OCI-LY1 (cell line): ENCODE results near the gene ZNF319.

ENCODE experiments used
- H2AFZ ChIP-seq: fragments of 200-600 bp; sonication (generic), shearing (Covaris generic); 2 replicates; pipeline ENCODE4 v1.6.0; 2014; ENCODE audit warnings: antibody characterized with exemption, mild to moderate bottlenecking, low read length
- H3F3A ChIP-seq: fragments of 200-600 bp; sonication (generic), shearing (Covaris generic); 2 replicates; pipeline ENCODE4 v1.6.0; 2014; ENCODE audit warnings: mild to moderate bottlenecking, antibody characterized with exemption, low read length, moderate library complexity; ENCODE audit not compliant: insufficient read depth
- H3K27ac ChIP-seq: fragments of 200-600 bp; sonication (generic); 2 replicates; pipeline ENCODE4 v1.5.1; 2014; ENCODE audit warnings: low read length, mixed run types, mild to moderate bottlenecking, low read depth; ENCODE audit not compliant: poor library complexity, severe bottlenecking
- H3K27me3 ChIP-seq: fragments of 200-600 bp; sonication (generic); 2 replicates; pipeline ENCODE4 v1.6.0; 2014; ENCODE audit warnings: antibody characterized with exemption, mild to moderate bottlenecking, low read length, moderate library complexity; ENCODE audit not compliant: insufficient read depth
- H3K36me3 ChIP-seq: fragments of 200-600 bp; sonication (generic); 2 replicates; pipeline ENCODE4 v1.6.1; 2014; ENCODE audit warnings: mild to moderate bottlenecking, antibody characterized with exemption, low read length, moderate library complexity, mixed read lengths; ENCODE audit not compliant: insufficient read depth
- H3K4me1 ChIP-seq: fragments of 200-600 bp; sonication (generic); 2 replicates; pipeline ENCODE4 v1.5.1; 2014; ENCODE audit warnings: mild to moderate bottlenecking, low read length, moderate library complexity; ENCODE audit not compliant: insufficient read depth, severe bottlenecking
- H3K4me2 ChIP-seq: fragments of 200-600 bp; sonication (generic), shearing (Covaris generic); 2 replicates; pipeline ENCODE4 v1.6.1; 2014; ENCODE audit warnings: low read length
- H3K4me3 ChIP-seq: fragments of 200-600 bp; sonication (generic); 2 replicates; pipeline ENCODE4 v1.5.1; 2014; ENCODE audit warnings: low read length, low read depth, mild to moderate bottlenecking, mixed read lengths; ENCODE audit not compliant: poor library complexity, severe bottlenecking
- H3K79me2 ChIP-seq: fragments of 200-600 bp; shearing (Covaris generic); 2 replicates; pipeline ENCODE4 v1.6.1; 2016; ENCODE audit warnings: mixed run types, low read length, mixed read lengths; ENCODE audit not compliant: insufficient read depth
- H3K9ac ChIP-seq: fragments of 200-600 bp; sonication (generic), shearing (Covaris generic); 2 replicates; pipeline ENCODE4 v1.6.1; 2014; ENCODE audit warnings: mild to moderate bottlenecking, low read length, mixed read lengths
- H3K9me2 ChIP-seq: fragments of 200-600 bp; sonication (generic), shearing (Covaris generic); 2 replicates; pipeline ENCODE4 v1.6.1; 2014; ENCODE audit warnings: low read depth, mild to moderate bottlenecking, low read length, mixed read lengths
- H3K9me3 ChIP-seq: fragments of 200-600 bp; shearing (Covaris generic); 2 replicates; pipeline ENCODE4 v1.6.1; 2014; ENCODE audit warnings: low read length, mixed read lengths
- H4K20me1 ChIP-seq: fragments of 200-600 bp; sonication (generic), shearing (Covaris generic); 2 replicates; pipeline ENCODE4 v1.6.0; 2016; ENCODE audit warnings: mild to moderate bottlenecking, low read length; ENCODE audit not compliant: insufficient read depth
- CTCF ChIP-seq: fragments of 200-600 bp; sonication (generic), shearing (Covaris generic); IDR thresholded peaks from 2 replicates; pipeline ENCODE4 v1.5.1; 2017; ENCODE audit warnings: mild to moderate bottlenecking, antibody characterized with exemption, low read length, moderate library complexity, mixed read lengths
- EZH2 ChIP-seq: fragments of 200-600 bp; sonication (generic), shearing (Covaris generic); IDR thresholded peaks from 2 replicates; pipeline ENCODE4 v1.8.0; 2017; ENCODE audit warnings: borderline replicate concordance, mixed run types, mild to moderate bottlenecking, antibody characterized with exemption, low read length, moderate library complexity, mixed read lengths

The ZNF319 gene

GRCh38 chr16:58025351-58026138 is 25.1 kb upstream of the ZNF319 start, which contains the start of gene MMP15:
Gene MMP15, plus strand, starts transcription at chr16:58025754. Its CDS starts 597 bp downstream, at chr16:58026351.
- Histone ChIP-seq H3F3A (no peaks in the 10 kb centered on the region), H3K27me3 (no peaks in the 10 kb centered on the region), H3K9ac (peak within 1 kb of the TSS; percentile 45; the same call in 1 of the 2 replicates), H2AFZ (peak within 1 kb of the TSS; percentile 92; the same call in 1 of the 2 replicates), H3K4me3 (peak within 1 kb of the TSS; percentile 74), H3K9me3 (no peaks in the 10 kb centered on the region), H3K79me2 (no peaks in the 10 kb centered on the region), H3K9me2 (no peaks in the 10 kb centered on the region), H3K36me3 (peaks cover 8% of the 10 kb centered on the region; the same call in 1 of the 2 replicates), H3K27ac (no peak within 1 kb of the TSS), H4K20me1 (no peaks in the 10 kb centered on the region), H3K4me2 (peak within 1 kb of the TSS; percentile 88), H3K4me1 (peaks cover 25% of the 10 kb centered on the region)
- TF ChIP-seq CTCF, result no peak
- TF ChIP-seq EZH2, result no peak

- Histone ChIP-seq H3K36me3 (peaks cover 8% of the 10 kb centered on the region; the same call in 1 of the 2 replicates), H4K20me1 (no peaks in the 10 kb centered on the region), H3K4me1 (peaks cover 25% of the 10 kb centered on the region), H3K9me2 (no peaks in the 10 kb centered on the region), H3F3A (no peaks in the 10 kb centered on the region), H3K4me3 (peak overlapping the region; percentile 74), H3K27me3 (no peaks in the 10 kb centered on the region), H3K27ac (no peak overlapping the region), H3K4me2 (peak overlapping the region; percentile 88), H2AFZ (peak overlapping the region; percentile 92; the same call in 1 of the 2 replicates), H3K9me3 (no peaks in the 10 kb centered on the region), H3K9ac (peak overlapping the region; percentile 45; the same call in 1 of the 2 replicates), H3K79me2 (no peaks in the 10 kb centered on the region)
- TF ChIP-seq CTCF (no peak), EZH2 (no peak)
Measured at GRCh38 chr16:58024486-58025350, 24.2 kb upstream of the ZNF319 start.

GRCh38 chr16:58022601-58023371 is 22.3 kb upstream of the ZNF319 start:
- Histone ChIP-seq H3K4me2 (no peak overlapping the region), H3K9me3 (no peaks in the 10 kb centered on the region), H3F3A (no peaks in the 10 kb centered on the region), H2AFZ (no peak overlapping the region), H3K79me2 (no peaks in the 10 kb centered on the region), H3K9ac (no peak overlapping the region), H4K20me1 (no peaks in the 10 kb centered on the region), H3K27me3 (no peaks in the 10 kb centered on the region), H3K36me3 (peaks cover 16% of the 10 kb centered on the region; the same call in 1 of the 2 replicates), H3K27ac (no peak overlapping the region), H3K4me3 (no peak overlapping the region), H3K4me1 (peaks cover 25% of the 10 kb centered on the region), H3K9me2 (no peaks in the 10 kb centered on the region)
- TF ChIP-seq CTCF, result no peak
- TF ChIP-seq EZH2, result no peak
